Psoas muscle (tissue), 8 donors: ENCODE measurements around the gene CXCL16. TPM values are rescaled to one million over a fixed set of nuclear protein-coding genes. Genes with fewer than 3 reads are reported as not detected.

ENCODE experiments used
- ATAC-seq, 4 donors: fragments of 200-7000 bp; cut with Tn5 transposase; one replicate each; pipeline ENCODE4 v1.9.1; 2020; ENCODE audit warnings: moderate library complexity in 3 of 4, mild to moderate bottlenecking in 2 of 4
- DNase-seq, 2 donors: peaks; one replicate each; pipeline ENCODE4 v3.0.0-alpha.2; 2020
- H3K27ac ChIP-seq: fragments of 200-600 bp; one replicate; pipeline ENCODE4 v1.8.0; 2022
- H3K27me3 ChIP-seq, 3 donors: fragments of 200-600 bp in 1 of 3; one replicate each; pipeline versions ENCODE4 v1.6.1 to v1.8.0; 2013 to 2022; ENCODE audit warnings: low read length in 2 of 3, mild to moderate bottlenecking in 2 of 3, moderate library complexity in 1 of 3; ENCODE audit not compliant: insufficient read depth in 3 of 3
- H3K36me3 ChIP-seq, 2 donors: fragments of 200-600 bp in 1 of 2; one replicate each; pipeline versions ENCODE4 v1.6.1 to v1.8.0; 2013 to 2022; ENCODE audit warnings: low read depth in 1 of 2, mild to moderate bottlenecking in 1 of 2, moderate library complexity in 1 of 2; ENCODE audit not compliant: insufficient read depth in 1 of 2
- H3K4me1 ChIP-seq: fragments of 200-600 bp; one replicate; pipeline ENCODE4 v1.8.0; 2022
- H3K4me3 ChIP-seq: fragments of 200-600 bp; one replicate; pipeline ENCODE4 v1.8.0; 2022; ENCODE audit warnings: mild to moderate bottlenecking
- H3K9me3 ChIP-seq: fragments of 200-600 bp; one replicate; pipeline ENCODE4 v1.8.0; 2022
- WGBS, 3 donors: extraction: QIAGEN DNeasy Blood & Tissue Kit; methylation state at CpG; one replicate each; pipeline versions ENCODE4 v1.1.6 to v1.1.7; 2013; 5-methylcytosine and 5-hydroxymethylcytosine counted together
- intact Hi-C, 2 donors: fragments of 100-400 bp; cut with DNase I; formaldehyde crosslinking; loops; one replicate each; pipeline versions ENCODE4 v1.11.0 to v1.14.2; 2022
- polyA plus RNA-seq, 3 donors: library from polyadenylated mRNA; stranded (reverse); fragments of 200-250 nt; gene quantifications; one replicate each; pipeline ENCODE4 v1.2.3, GENCODE V29; 2013
- total RNA-seq, 4 donors: library from RNA; stranded (reverse); fragmentation: NEBNext Ultra II Directional in 2 of 4; extraction: Animal tissue kit (Norgen Biotek cat#: 25700) in 2 of 4; gene quantifications; one replicate each; pipeline versions ENCODE4 v1.2.1 to v1.2.4, GENCODE V29; 2021 to 2023
- TF ChIP-seq, protein P1 (sequence below): fragments of 200-600 bp; IDR thresholded peaks from one replicate; pipeline ENCODE4 v1.8.0; 2022; ENCODE audit warnings: antibody characterized with exemption
- donor health status: healthy with polysubstance abuse.
- donor health status: DM: no; HTN: no; CAD: no; lungs with moderate emphysema.
- donor health status: Bipolar disorder and iron deficiency.
- donor health status: healthy.
- donor health status: DM: yes; HTN: yes; CAD: no.
- donor health status: DM: no; HTN: no; CAD: no.
- donor health status: DM: no; HTN: no; CAD: no.
- donor health status: DM: yes; HTN: yes; CAD: no.

CXCL16 gene
- total and polyA plus RNA-seq, 7 donors = 0.45 to 5.4 (median 1.7) TPM

DNA sequence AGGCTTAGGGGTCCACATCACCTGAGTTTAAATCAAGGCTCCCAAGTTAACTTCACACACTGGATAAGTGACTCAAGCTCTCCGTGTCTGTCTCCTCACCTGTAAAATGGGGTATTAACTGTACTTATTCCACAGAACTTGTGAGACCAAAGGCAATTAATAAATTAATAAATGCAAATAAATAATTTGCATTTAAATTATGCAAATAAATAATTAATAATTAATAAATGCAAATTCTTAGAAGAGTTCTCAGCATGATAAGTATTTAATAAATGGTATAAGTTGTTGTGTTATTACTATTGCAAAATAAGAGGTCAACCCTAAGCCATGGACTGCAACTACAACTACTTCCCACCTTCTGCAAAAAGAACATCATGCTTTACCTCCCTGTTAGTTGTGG, 13.7 kb upstream of the CXCL16 start:
- DNase-seq (no peak), ATAC-seq (no peak)
- peaks cover 4 to 66% (median 7%) of the 10 kb centered on the region in 3 donors for H3K27me3 ChIP-seq
- WGBS, 3 donors = 79 to 85% (median 81%) methylated on average over 1 of the region's 1 CpG
- H3K27ac ChIP-seq = no peak overlapping the region
- intact Hi-C loops = no loop called here
- H3K36me3 ChIP-seq = no peaks in the 10 kb centered on the region
- H3K4me1 ChIP-seq = no peaks in the 10 kb centered on the region
- TF ChIP-seq, protein P1, sequence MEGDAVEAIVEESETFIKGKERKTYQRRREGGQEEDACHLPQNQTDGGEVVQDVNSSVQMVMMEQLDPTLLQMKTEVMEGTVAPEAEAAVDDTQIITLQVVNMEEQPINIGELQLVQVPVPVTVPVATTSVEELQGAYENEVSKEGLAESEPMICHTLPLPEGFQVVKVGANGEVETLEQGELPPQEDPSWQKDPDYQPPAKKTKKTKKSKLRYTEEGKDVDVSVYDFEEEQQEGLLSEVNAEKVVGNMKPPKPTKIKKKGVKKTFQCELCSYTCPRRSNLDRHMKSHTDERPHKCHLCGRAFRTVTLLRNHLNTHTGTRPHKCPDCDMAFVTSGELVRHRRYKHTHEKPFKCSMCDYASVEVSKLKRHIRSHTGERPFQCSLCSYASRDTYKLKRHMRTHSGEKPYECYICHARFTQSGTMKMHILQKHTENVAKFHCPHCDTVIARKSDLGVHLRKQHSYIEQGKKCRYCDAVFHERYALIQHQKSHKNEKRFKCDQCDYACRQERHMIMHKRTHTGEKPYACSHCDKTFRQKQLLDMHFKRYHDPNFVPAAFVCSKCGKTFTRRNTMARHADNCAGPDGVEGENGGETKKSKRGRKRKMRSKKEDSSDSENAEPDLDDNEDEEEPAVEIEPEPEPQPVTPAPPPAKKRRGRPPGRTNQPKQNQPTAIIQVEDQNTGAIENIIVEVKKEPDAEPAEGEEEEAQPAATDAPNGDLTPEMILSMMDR = no peak
- no peaks in the 10 kb centered on the region for H3K9me3 ChIP-seq
- H3K4me3 ChIP-seq = no peak overlapping the region

DNA sequence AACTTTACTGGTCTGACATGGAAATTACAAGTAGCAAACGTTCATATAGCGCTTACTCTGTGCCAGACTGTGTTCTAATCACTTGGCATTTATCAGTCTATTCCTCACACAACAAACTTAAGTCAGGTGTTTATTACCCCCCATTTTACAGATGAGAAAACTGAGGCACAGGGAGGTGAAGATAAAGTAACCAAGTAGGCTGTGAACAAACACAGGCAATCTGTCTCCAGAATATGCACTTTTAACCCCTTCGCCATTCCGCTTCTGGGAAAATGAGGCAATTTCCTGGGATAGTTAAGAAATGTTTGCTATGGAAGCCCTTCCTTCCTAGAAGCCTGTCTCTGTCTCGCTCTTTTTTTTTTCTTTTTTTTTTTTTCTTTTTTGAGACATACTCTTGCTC, 12.2 kb upstream of the CXCL16 start:
- WGBS, 3 donors = 52 to 63% (median 55%) methylated on average over 5 of the region's 5 CpGs

DNA sequence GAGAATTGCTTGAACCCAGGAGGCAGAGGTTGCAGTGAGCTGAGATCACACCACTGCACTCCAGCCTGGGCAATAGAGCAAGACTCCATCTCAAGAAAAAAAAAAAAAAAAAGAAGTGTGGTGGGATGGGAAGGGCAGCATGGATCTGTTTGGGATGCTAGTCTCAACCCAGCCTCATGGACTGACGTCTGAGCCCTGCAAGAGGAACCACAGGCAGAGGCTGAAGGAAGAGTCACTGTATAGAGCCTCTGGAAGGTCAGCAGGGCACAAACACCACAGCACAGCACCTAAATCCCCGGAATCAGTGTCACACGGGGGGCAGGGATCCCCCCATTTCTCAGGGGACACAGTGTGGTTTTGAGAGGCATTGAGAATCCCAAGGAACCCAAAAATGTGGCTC, 10.9 kb upstream of the CXCL16 start:
- Histone ChIP-seq H3K27me3 (peaks cover 4 to 88% (median 14%) of the 10 kb centered on the region in 3 donors), H3K4me1 (no peaks in the 10 kb centered on the region), H3K27ac (no peak overlapping the region), H3K9me3 (no peaks in the 10 kb centered on the region), H3K36me3 (no peaks in the 10 kb centered on the region), H3K4me3 (no peak overlapping the region)
- intact Hi-C loops = no loop called here
- 27 to 50% (median 28%) methylated on average over 3 of the region's 3 CpGs for WGBS, 3 donors
- ATAC-seq (no peak), DNase-seq (no peak)
- TF ChIP-seq, protein P1 = no peak

More for the DNA sequence above, 12.2 kb upstream of the CXCL16 start:
- no peaks in the 10 kb centered on the region for H3K9me3 ChIP-seq
- ATAC-seq = no peak
- no peaks in the 10 kb centered on the region for H3K4me1 ChIP-seq
- no peak overlapping the region for H3K27ac ChIP-seq
- no peak overlapping the region for H3K4me3 ChIP-seq
- H3K27me3 ChIP-seq = peaks cover 4 to 76% (median 7%) of the 10 kb centered on the region in 3 donors
- TF ChIP-seq, protein P1 = no peak
- no peak for DNase-seq
- H3K36me3 ChIP-seq = no peaks in the 10 kb centered on the region
- intact Hi-C loops = no loop called here

DNA sequence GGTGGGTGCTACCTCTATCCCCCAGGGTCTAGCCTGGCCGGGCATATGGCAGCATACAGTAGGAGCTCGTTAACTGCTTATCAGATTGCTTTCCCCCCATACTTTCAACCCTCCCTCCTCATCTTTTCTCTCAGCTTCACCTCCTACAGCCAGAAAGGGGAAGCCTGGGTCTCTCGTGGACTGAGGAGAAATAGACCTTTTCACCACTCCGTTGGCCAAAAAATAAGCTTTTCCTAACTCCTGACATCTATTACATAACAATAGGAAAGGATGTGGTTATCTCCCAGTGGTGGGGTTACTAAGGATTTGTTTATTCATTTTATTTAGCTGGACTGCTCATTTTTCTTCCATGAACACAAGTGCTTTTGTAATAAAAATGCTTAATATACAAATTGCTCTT, 9.0 kb upstream of the CXCL16 start:
- TF ChIP-seq, protein P1 = no peak
- H3K4me3 ChIP-seq = no peak overlapping the region
- intact Hi-C loops = no loop called here
- peaks cover 1 to 92% (median 30%) of the 10 kb centered on the region in 3 donors for H3K27me3 ChIP-seq
- DNase-seq (no peak), ATAC-seq (peak in 1 of 4 donors; percentile 27)
- H3K27ac ChIP-seq = no peak overlapping the region
- no peaks in the 10 kb centered on the region for H3K4me1 ChIP-seq
- H3K9me3 ChIP-seq = no peaks in the 10 kb centered on the region
- H3K36me3 ChIP-seq = no peaks in the 10 kb centered on the region
- 44 to 49% (median 48%) methylated on average over 4 of the region's 4 CpGs for WGBS, 3 donors

DNA sequence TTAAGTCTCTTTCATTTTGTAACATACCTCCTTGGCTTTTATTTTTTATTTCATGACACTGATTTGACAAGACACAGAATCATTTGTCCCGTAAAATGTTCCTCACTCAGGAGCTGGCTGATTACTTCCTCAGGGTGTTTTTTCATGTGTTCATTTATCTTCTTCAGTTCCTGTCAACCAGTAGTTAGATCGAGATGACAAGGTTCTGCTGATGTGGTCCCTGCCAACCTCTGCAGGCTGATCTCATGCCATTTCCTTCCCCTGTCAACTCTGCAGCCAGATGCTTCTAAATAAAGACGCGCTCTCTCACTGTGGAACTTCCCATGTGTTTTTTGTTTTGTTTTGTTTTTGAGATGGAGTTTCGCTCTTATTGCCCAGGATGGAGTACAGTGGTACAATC, 8.1 kb upstream of the CXCL16 start:
- TF ChIP-seq, protein P1 = no peak
- WGBS, 3 donors = 37 to 42% (median 38%) methylated on average over 5 of the region's 5 CpGs
- H3K9me3 ChIP-seq = no peaks in the 10 kb centered on the region
- DNase-seq = no peak
- ATAC-seq = peak in 1 of 4 donors; percentile 33
- intact Hi-C loops = no loop called here
- no peaks in the 10 kb centered on the region for H3K36me3 ChIP-seq
- H3K27me3 ChIP-seq = peaks cover 0 to 92% (median 28%) of the 10 kb centered on the region in 3 donors
- H3K4me3 ChIP-seq = no peak overlapping the region
- no peaks in the 10 kb centered on the region for H3K4me1 ChIP-seq
- no peak overlapping the region for H3K27ac ChIP-seq
